ENCODE results near the gene CACNA2D3. TPM values are rescaled to one million over a fixed set of nuclear protein-coding genes. Genes with fewer than 3 reads are reported as not detected.

Gene CACNA2D3
- total and polyA plus RNA-seq, 2 experiments from 2014 or later, result 0.30 to 0.43 TPM

- no peaks in the 10 kb centered on the region for H3K9me3 ChIP-seq (ENCODE audit: low read depth)
- no peaks in the 10 kb centered on the region for H4K20me1 ChIP-seq (ENCODE audit: insufficient read depth)
- no peaks in the 10 kb centered on the region for H3K4me1 ChIP-seq (ENCODE audit: insufficient read depth)
- no peaks in the 10 kb centered on the region for H3F3A ChIP-seq (ENCODE audit: insufficient read depth)
- no peak for DNase-seq
- no peak overlapping the region for H3K4me2 ChIP-seq (ENCODE audit: unreplicated experiment)
- H3K9ac ChIP-seq, result no peak overlapping the region
- no peak overlapping the region for H3K4me3 ChIP-seq
- no peaks in the 10 kb centered on the region for H3K79me2 ChIP-seq (ENCODE audit: insufficient read depth)
- no peak overlapping the region for H3K27ac ChIP-seq
- 15 to 25% methylated on average over 5 of the region's 5 CpGs for WGBS, 2 experiments (ENCODE audit: low coverage in 1 of 2, low lambda C conversion rate in 2 of 2, missing lambda C conversion rate in 2 of 2)
- no peaks in the 10 kb centered on the region for H3K9me2 ChIP-seq (ENCODE audit: insufficient read depth)
- no peak overlapping the region for H2AFZ ChIP-seq
- in situ Hi-C loops (cut with MboI), result no loop called here
- H3K27me3 ChIP-seq (replicated peaks; ENCODE audit: insufficient read depth), result no peaks in the 10 kb centered on the region
- no peaks in the 10 kb centered on the region for H3K36me3 ChIP-seq (ENCODE audit: low read depth)
- TF ChIP-seq EZH2phosphoT487 (IDR thresholded peaks at IDR 0.05; ENCODE audit: insufficient read depth, low read depth), result no peak
- no peak for TF ChIP-seq EZH2 (IDR thresholded peaks at IDR 0.05; ENCODE audit: insufficient read depth, poor library complexity, severe bottlenecking)
These were observed 80.4 kb downstream of the CACNA2D3 start for GRCh38 chr3:54202651-54203248.

- WGBS, 2 experiments (ENCODE audit: low coverage in 1 of 2, low lambda C conversion rate in 2 of 2, missing lambda C conversion rate in 2 of 2), result 0 to 9% methylated on average over 1 of the region's 1 CpG
These were observed 84.5 kb downstream of the CACNA2D3 start for GRCh38 chr3:54206874-54207273.

GRCh38 chr3:54211097-54211496, 88.7 kb downstream of the CACNA2D3 start:
- no peak for DNase-seq
- H2AFZ ChIP-seq, result no peak overlapping the region
- no peaks in the 10 kb centered on the region for H3K79me2 ChIP-seq (ENCODE audit: insufficient read depth)
- H3K4me3 ChIP-seq, result no peak overlapping the region
- in situ Hi-C loops (cut with MboI), result no loop called here
- H3F3A ChIP-seq (ENCODE audit: insufficient read depth), result no peaks in the 10 kb centered on the region
- H3K4me2 ChIP-seq (ENCODE audit: unreplicated experiment), result no peak overlapping the region
- no peaks in the 10 kb centered on the region for H3K27me3 ChIP-seq (replicated peaks; ENCODE audit: insufficient read depth)
- H3K4me1 ChIP-seq (ENCODE audit: insufficient read depth), result no peaks in the 10 kb centered on the region
- no peak for TF ChIP-seq EZH2 (IDR thresholded peaks at IDR 0.05; ENCODE audit: insufficient read depth, poor library complexity, severe bottlenecking)
- TF ChIP-seq EZH2phosphoT487 (IDR thresholded peaks at IDR 0.05; ENCODE audit: insufficient read depth, low read depth), result no peak
- H3K9ac ChIP-seq, result no peak overlapping the region
- 15 to 23% methylated on average over 1 of the region's 1 CpG for WGBS, 2 experiments (ENCODE audit: low coverage in 1 of 2, low lambda C conversion rate in 2 of 2, missing lambda C conversion rate in 2 of 2)
- no peaks in the 10 kb centered on the region for H3K9me3 ChIP-seq (ENCODE audit: low read depth)
- H3K36me3 ChIP-seq (ENCODE audit: low read depth), result no peaks in the 10 kb centered on the region
- no peaks in the 10 kb centered on the region for H4K20me1 ChIP-seq (ENCODE audit: insufficient read depth)
- no peaks in the 10 kb centered on the region for H3K9me2 ChIP-seq (ENCODE audit: insufficient read depth)
- no peak overlapping the region for H3K27ac ChIP-seq

More at GRCh38 chr3:54206874-54207273, 84.5 kb downstream of the CACNA2D3 start:
- Histone ChIP-seq H3K27me3 (replicated peaks; ENCODE audit: insufficient read depth) (no peaks in the 10 kb centered on the region), H3K9ac (no peak overlapping the region), H3K4me1 (ENCODE audit: insufficient read depth) (no peaks in the 10 kb centered on the region), H3K9me2 (ENCODE audit: insufficient read depth) (no peaks in the 10 kb centered on the region), H4K20me1 (ENCODE audit: insufficient read depth) (no peaks in the 10 kb centered on the region), H3K4me2 (ENCODE audit: unreplicated experiment) (no peak overlapping the region), H3K27ac (no peak overlapping the region), H3K36me3 (ENCODE audit: low read depth) (no peaks in the 10 kb centered on the region), H3K79me2 (ENCODE audit: insufficient read depth) (no peaks in the 10 kb centered on the region), H3K4me3 (no peak overlapping the region), H2AFZ (no peak overlapping the region), H3F3A (ENCODE audit: insufficient read depth) (no peaks in the 10 kb centered on the region), H3K9me3 (ENCODE audit: low read depth) (no peaks in the 10 kb centered on the region)
- in situ Hi-C loops (cut with MboI), result no loop called here
- TF ChIP-seq EZH2phosphoT487 (IDR thresholded peaks at IDR 0.05; ENCODE audit: insufficient read depth, low read depth), result no peak
- no peak for DNase-seq

- no peaks in the 10 kb centered on the region for H3K4me1 ChIP-seq (ENCODE audit: insufficient read depth)
- DNase-seq, result no peak
- H3K9me2 ChIP-seq (ENCODE audit: insufficient read depth), result no peaks in the 10 kb centered on the region
- H3K36me3 ChIP-seq (ENCODE audit: low read depth), result no peaks in the 10 kb centered on the region
- H3K27me3 ChIP-seq (replicated peaks; ENCODE audit: insufficient read depth), result no peaks in the 10 kb centered on the region
- H3K9ac ChIP-seq, result no peak overlapping the region
- H3F3A ChIP-seq (ENCODE audit: insufficient read depth), result no peaks in the 10 kb centered on the region
- no peaks in the 10 kb centered on the region for H3K79me2 ChIP-seq (ENCODE audit: insufficient read depth)
- no peak overlapping the region for H3K27ac ChIP-seq
- no peak overlapping the region for H3K4me2 ChIP-seq (ENCODE audit: unreplicated experiment)
- no peak overlapping the region for H2AFZ ChIP-seq
- H4K20me1 ChIP-seq (ENCODE audit: insufficient read depth), result no peaks in the 10 kb centered on the region
- H3K4me3 ChIP-seq, result no peak overlapping the region
- TF ChIP-seq EZH2 (IDR thresholded peaks at IDR 0.05; ENCODE audit: insufficient read depth, poor library complexity, severe bottlenecking) (no peak), EZH2phosphoT487 (IDR thresholded peaks at IDR 0.05; ENCODE audit: insufficient read depth, low read depth) (no peak)
- WGBS, 2 experiments (ENCODE audit: low coverage in 1 of 2, low lambda C conversion rate in 2 of 2, missing lambda C conversion rate in 2 of 2), result 44 to 57% methylated on average over 1 of the region's 1 CpG
- in situ Hi-C loops (cut with MboI), result no loop called here
- H3K9me3 ChIP-seq (ENCODE audit: low read depth), result no peaks in the 10 kb centered on the region
These were observed 90.4 kb downstream of the CACNA2D3 start for GRCh38 chr3:54212723-54213122.

- no peaks in the 10 kb centered on the region for H3K4me1 ChIP-seq (ENCODE audit: insufficient read depth)
- no peaks in the 10 kb centered on the region for H4K20me1 ChIP-seq (ENCODE audit: insufficient read depth)
- DNase-seq, result peak; percentile 16
- H3K27ac ChIP-seq, result no peak overlapping the region
- no peak overlapping the region for H3K9ac ChIP-seq
- H3K36me3 ChIP-seq (ENCODE audit: low read depth), result no peaks in the 10 kb centered on the region
- TF ChIP-seq EZH2 (IDR thresholded peaks at IDR 0.05; ENCODE audit: insufficient read depth, poor library complexity, severe bottlenecking) (no peak), EZH2phosphoT487 (IDR thresholded peaks at IDR 0.05; ENCODE audit: insufficient read depth, low read depth) (no peak)
- in situ Hi-C loops (cut with MboI), result no loop called here
- WGBS, 2 experiments (ENCODE audit: low coverage in 1 of 2, low lambda C conversion rate in 2 of 2, missing lambda C conversion rate in 2 of 2), result 13 to 18% methylated on average over 2 of the region's 2 CpGs
- no peaks in the 10 kb centered on the region for H3K9me3 ChIP-seq (ENCODE audit: low read depth)
- H3K4me3 ChIP-seq, result no peak overlapping the region
- H3F3A ChIP-seq (ENCODE audit: insufficient read depth), result no peaks in the 10 kb centered on the region
- no peaks in the 10 kb centered on the region for H3K79me2 ChIP-seq (ENCODE audit: insufficient read depth)
- no peaks in the 10 kb centered on the region for H3K9me2 ChIP-seq (ENCODE audit: insufficient read depth)
- no peak overlapping the region for H2AFZ ChIP-seq
- H3K4me2 ChIP-seq (ENCODE audit: unreplicated experiment), result no peak overlapping the region
- no peaks in the 10 kb centered on the region for H3K27me3 ChIP-seq (replicated peaks; ENCODE audit: insufficient read depth)
These were observed 91.6 kb downstream of the CACNA2D3 start for GRCh38 chr3:54213907-54214306.
